Ishikawa (cell line): ENCODE data around the gene KCTD16.

Experiments used
- MAX ChIP-seq: IDR thresholded peaks from 2 replicates; pipeline ENCODE4 v1.6.1; 2012
- REST ChIP-seq: IDR thresholded peaks from 2 replicates; pipeline ENCODE4 v1.6.1; 2012; ENCODE audit warnings: low read depth, mild to moderate bottlenecking
- TAF1 ChIP-seq: IDR thresholded peaks from 2 replicates; pipeline ENCODE4 v1.6.1; 2012; ENCODE audit warnings: low read depth, mild to moderate bottlenecking
- YY1 ChIP-seq: IDR thresholded peaks from 2 replicates; pipeline ENCODE4 v1.6.1; 2012; ENCODE audit warnings: low read depth
- TF ChIP-seq, protein P1 (sequence below): IDR thresholded peaks from 2 replicates; pipeline ENCODE4 v1.6.1; 2012

DNA sequence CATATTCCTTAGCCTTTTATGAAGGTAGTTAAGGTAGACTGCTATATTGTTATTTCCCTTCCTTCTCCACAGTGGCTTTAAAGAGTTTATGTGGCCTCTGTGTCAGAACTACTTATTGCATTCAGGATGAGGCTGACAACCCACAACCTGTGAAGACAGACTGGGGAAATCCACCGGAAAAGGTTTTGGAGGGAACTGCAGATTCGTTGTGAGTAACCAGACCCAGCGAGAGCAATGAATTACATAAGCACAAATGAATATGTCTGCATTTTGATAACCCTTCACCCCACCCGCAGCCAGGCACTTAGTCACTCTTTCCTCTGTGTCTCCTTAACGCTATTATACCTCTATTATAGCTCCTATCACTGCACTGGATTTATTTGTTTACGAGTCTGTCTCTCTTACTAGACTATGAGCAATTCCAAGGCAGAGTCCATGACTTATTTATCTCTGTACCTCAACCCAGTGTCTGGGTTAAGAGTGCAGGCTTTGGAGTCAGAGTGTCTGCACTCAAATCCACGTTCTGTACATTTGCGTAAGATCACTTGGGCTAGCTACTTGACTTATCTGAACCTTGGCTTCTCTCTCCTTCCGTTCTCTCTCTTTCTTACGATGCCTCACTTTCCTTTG, 19.2 kb downstream of the KCTD16 start:
- no peak for TF ChIP-seq YY1
- no peak for TF ChIP-seq TAF1
- no peak for TF ChIP-seq MAX
- TF ChIP-seq REST = no peak
- TF ChIP-seq, protein P1, sequence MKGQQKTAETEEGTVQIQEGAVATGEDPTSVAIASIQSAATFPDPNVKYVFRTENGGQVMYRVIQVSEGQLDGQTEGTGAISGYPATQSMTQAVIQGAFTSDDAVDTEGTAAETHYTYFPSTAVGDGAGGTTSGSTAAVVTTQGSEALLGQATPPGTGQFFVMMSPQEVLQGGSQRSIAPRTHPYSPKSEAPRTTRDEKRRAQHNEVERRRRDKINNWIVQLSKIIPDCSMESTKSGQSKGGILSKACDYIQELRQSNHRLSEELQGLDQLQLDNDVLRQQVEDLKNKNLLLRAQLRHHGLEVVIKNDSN = no peak
